GM12892 (cell line): ENCODE measurements around the gene OLFM4.
"Not testable (repeated sequence)": the region's sequence is repeated elsewhere in the genome, so short reads cannot be mapped to it uniquely, and the experiment has no call there.

Source experiments
- DNase-seq: peaks from one replicate; pipeline ENCODE4 v3.0.0; 2011; ENCODE audit not compliant: insufficient read length
- FAIRE-seq: peaks from 2 replicates; lab custom pipeline; 2011; peaks lifted over from hg19 to GRCh38; lab: Jason Lieb, UNC
- POLR2A ChIP-seq: IDR thresholded peaks from 2 replicates; pipeline ENCODE4 v1.6.1; 2011; ENCODE audit warnings: low read depth, low read length, control low read depth
- POLR2AphosphoS5 ChIP-seq: IDR thresholded peaks from 2 replicates; pipeline ENCODE4 v1.6.1; 2011; ENCODE audit warnings: low read depth, low read length, control low read depth
- TAF1 ChIP-seq: IDR thresholded peaks from 2 replicates; pipeline ENCODE4 v1.6.1; 2011; ENCODE audit warnings: low read depth, mild to moderate bottlenecking, control low read depth, low read length, borderline replicate concordance

OLFM4 gene

GRCh38 chr13:52997951-52998876, 30.4 kb upstream of the OLFM4 start:
- TF ChIP-seq TAF1 = no peak
- TF ChIP-seq POLR2A = no peak
- no peak for TF ChIP-seq POLR2AphosphoS5
- FAIRE-seq (no peak), DNase-seq (no peak)

GRCh38 chr13:52999093-52999696, 29.4 kb upstream of the OLFM4 start:
- FAIRE-seq = no peak
- TF ChIP-seq POLR2AphosphoS5 (no peak), TAF1 (no peak), POLR2A (no peak)
- DNase-seq = no peak

GRCh38 chr13:53001444-53002225, 27.0 kb upstream of the OLFM4 start:
- no peak for FAIRE-seq

GRCh38 chr13:53004573-53004972, 24.0 kb upstream of the OLFM4 start:
- FAIRE-seq (no peak), DNase-seq (no peak)

More at GRCh38 chr13:53001444-53002225, 27.0 kb upstream of the OLFM4 start:
- DNase-seq = no peak
- TF ChIP-seq TAF1 (no peak), POLR2AphosphoS5 (no peak), POLR2A (no peak)

GRCh38 chr13:53005626-53006025, 23.0 kb upstream of the OLFM4 start:
- DNase-seq (no peak), FAIRE-seq (no peak)
- TF ChIP-seq POLR2A (no peak), POLR2AphosphoS5 (no peak)

More at GRCh38 chr13:53004573-53004972, 24.0 kb upstream of the OLFM4 start:
- TF ChIP-seq TAF1 = no peak
- TF ChIP-seq POLR2A = no peak
- no peak for TF ChIP-seq POLR2AphosphoS5

- TF ChIP-seq POLR2AphosphoS5 = no peak
- FAIRE-seq (no peak), DNase-seq (no peak)
These were observed 20.7 kb upstream of the OLFM4 start for GRCh38 chr13:53007872-53008271.

GRCh38 chr13:53010374-53011105, 18.1 kb upstream of the OLFM4 start:
- TF ChIP-seq POLR2A = no peak
- no peak for TF ChIP-seq POLR2AphosphoS5
- no peak for TF ChIP-seq TAF1
- no peak for FAIRE-seq
- no peak for DNase-seq

GRCh38 chr13:53012707-53013106, 15.9 kb upstream of the OLFM4 start:
- no peak for DNase-seq
- TF ChIP-seq POLR2A (no peak), TAF1 (no peak), POLR2AphosphoS5 (no peak)
- no peak for FAIRE-seq

GRCh38 chr13:53013113-53013512, 15.5 kb upstream of the OLFM4 start:
- TF ChIP-seq POLR2A (no peak), TAF1 (no peak), POLR2AphosphoS5 (no peak)
- no peak for FAIRE-seq
- no peak for DNase-seq

- not testable (repeated sequence) for DNase-seq, FAIRE-seq
These were observed 14.6 kb upstream of the OLFM4 start for GRCh38 chr13:53014018-53014417.

GRCh38 chr13:53014495-53015443, 13.8 kb upstream of the OLFM4 start:
- FAIRE-seq (no peak), DNase-seq (no peak)
- TF ChIP-seq POLR2A (no peak), TAF1 (no peak), POLR2AphosphoS5 (no peak)
